Sigmoid colon (tissue), 4 donors: ENCODE results near the gene STK24.

Experiments used
- CTCF ChIP-seq, 4 experiments: fragments of 450-650 bp in 3 of 4; fragments of 200-600 bp in 1 of 4; IDR thresholded peaks; one replicate each; pipeline ENCODE4 v1.5.1; 2016 to 2019; ENCODE audit warnings: antibody characterized with exemption in 4 of 4, mild to moderate bottlenecking in 3 of 4, moderate library complexity in 2 of 4
- EP300 ChIP-seq, 4 donors: sonication (generic); formaldehyde crosslinking; IDR thresholded peaks; one replicate each; pipeline ENCODE4 v1.6.1; 2017; ENCODE audit warnings: antibody characterized with exemption in 4 of 4

DNA sequence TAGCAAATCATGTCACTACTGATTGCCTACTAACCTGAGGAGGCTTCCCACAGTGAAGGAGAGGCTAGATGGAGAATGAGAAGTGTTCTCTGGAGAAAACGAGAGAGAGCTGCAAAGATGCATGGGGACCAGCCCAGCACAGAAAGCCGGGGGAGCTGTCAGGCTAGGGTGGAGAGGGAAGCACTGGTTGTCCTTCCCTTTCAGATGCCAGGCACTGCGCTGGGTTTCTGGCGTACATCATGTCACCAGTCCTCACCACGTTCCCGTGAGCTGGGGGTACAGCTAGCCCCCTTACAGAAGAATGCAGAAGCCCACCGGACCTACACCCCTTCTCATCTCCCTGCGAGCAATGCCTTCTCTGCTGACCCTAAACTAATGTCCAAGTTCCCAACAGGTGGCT is 86.0 kb downstream of the STK24 start:
- TF ChIP-seq EP300 (IDR thresholded peaks at IDR 0.05) = no peak
- no peak for TF ChIP-seq CTCF (IDR thresholded peaks at IDR 0.05)
